ENCODE data around the gene PTRH2.
A peak's percentile ranks its signal among the peaks of the same experiment; 100 is the strongest.
"Not testable (repeated sequence)": the region's sequence is repeated elsewhere in the genome, so short reads cannot be mapped to it uniquely, and the experiment has no call there.

The PTRH2 gene

GRCh38 chr17:59671386-59671785 is 35.8 kb downstream of the PTRH2 start:
- no peak for DNase-seq (ENCODE audit: low read depth, low spot score)

- no peak for DNase-seq (ENCODE audit: low read depth, low spot score)
These were observed 37.3 kb downstream of the PTRH2 start for GRCh38 chr17:59669944-59670343.

GRCh38 chr17:59669411-59669810 is 37.8 kb downstream of the PTRH2 start:
- DNase-seq (ENCODE audit: low read depth, low spot score) = no peak

- peak; percentile 29 for DNase-seq (ENCODE audit: low read depth, low spot score)
These were observed 38.4 kb downstream of the PTRH2 start for GRCh38 chr17:59668816-59669215.

GRCh38 chr17:59666235-59666634 is 41.0 kb downstream of the PTRH2 start:
- no peak for DNase-seq (ENCODE audit: low read depth, low spot score)

- DNase-seq (ENCODE audit: low read depth, low spot score) = not testable (repeated sequence)
These were observed 50.6 kb downstream of the PTRH2 start for GRCh38 chr17:59656624-59657023.

GRCh38 chr17:59652119-59652518 is 55.1 kb downstream of the PTRH2 start:
- DNase-seq (ENCODE audit: low read depth, low spot score) = no peak

- DNase-seq (ENCODE audit: low read depth, low spot score) = no peak
These were observed 55.9 kb downstream of the PTRH2 start for GRCh38 chr17:59651346-59651745.

GRCh38 chr17:59650642-59651041 is 56.6 kb downstream of the PTRH2 start:
- DNase-seq (ENCODE audit: low read depth, low spot score) = no peak

GRCh38 chr17:59649886-59650285 is 57.3 kb downstream of the PTRH2 start:
- DNase-seq (ENCODE audit: low read depth, low spot score) = no peak
